ENCODE measurements around the gene MT1H.

Gene MT1H

DNA sequence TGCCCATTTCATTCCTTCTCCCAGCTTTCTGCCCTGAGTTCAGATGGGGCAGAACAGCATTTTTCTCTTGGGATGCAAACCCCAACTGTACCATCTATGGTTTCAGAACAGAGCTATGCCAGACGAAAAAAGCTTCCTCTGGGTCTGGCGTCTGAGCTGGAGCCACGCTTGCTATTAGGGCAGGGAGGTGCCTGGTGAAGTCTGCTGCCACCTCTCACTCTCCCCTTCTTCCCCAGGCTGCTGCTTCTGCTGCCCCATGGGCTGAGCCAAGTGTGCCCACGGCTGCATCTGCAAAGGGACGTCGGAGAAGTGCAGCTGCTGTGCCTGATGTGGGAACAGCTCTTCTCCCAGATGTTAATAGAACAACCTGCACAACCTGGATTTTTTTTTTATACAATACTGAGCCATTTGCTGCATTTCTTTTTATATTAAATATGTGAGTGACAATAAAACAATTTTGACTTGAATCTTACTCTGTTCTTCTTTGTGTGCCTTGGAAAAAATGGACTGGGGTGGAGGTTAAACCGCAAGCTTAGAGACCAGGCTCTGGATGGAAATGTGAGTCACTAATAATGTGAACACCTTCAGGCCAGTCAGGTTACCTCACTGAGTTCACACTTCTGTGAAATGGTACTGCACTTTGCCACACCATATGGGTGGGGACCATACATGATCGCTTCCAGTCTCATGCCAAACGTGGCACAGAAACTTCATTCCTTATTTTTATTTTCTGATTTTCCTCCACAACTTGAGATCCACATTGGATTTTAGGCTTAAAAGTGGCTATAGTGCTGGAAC lies 32.8 kb upstream of the MT1H start:
- DNase-seq = no peak

DNA sequence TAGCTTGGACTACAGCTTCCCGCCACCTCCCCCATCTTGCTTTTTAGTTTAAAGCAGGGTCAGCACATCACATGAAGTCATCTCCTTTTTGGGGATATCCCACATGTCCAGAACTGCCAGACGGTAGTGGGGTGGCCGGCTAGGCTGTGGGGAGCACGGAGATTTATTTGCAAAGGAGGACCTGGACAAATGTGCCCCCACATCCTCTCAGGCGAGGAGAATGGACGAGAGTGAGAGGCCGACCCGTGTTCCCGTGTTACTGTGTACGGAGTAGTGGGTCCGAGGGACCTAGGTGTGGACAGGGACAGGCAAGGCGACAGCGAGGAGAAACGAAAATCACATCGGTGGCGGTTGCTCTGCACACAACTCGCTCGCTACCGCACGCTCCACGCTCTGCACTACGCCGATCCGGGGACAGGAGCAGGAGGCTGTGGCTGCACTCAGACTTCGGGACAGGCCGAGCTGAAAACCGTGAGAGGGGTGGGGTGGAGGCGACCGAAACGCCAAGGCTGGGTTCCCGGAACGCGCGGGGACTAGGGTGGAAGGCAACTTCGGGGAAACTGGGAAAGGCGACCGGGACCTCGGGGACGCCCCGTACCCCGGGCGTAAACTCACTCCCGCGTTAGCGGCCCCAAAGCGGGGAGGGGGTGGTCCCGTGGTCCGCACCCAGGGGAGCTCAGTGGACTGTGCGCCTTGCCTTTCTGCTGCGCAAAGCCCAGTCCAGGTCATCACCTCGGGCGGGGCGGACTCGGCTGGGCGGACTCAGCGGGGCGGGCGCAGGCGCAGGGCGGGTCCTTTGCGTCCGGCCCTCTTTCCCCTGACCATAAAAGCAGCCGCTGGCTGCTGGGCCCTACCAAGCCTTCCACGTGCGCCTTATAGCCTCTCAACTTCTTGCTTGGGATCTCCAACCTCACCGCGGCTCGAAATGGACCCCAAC lies 31.5 kb upstream of the MT1H start, which contains the start of gene MT1A:
Gene MT1A, plus strand, starts transcription at position 853 of the 937 bp plus-strand sequence. Its CDS starts 73 bp downstream, at position 926.
- peak; percentile 61 for DNase-seq

GRCh38 chr16:56639045-56639444 lies 30.6 kb upstream of the MT1H start:
- no peak for DNase-seq

- DNase-seq = no peak
These were observed 29.5 kb upstream of the MT1H start for GRCh38 chr16:56640076-56640475.

GRCh38 chr16:56641166-56641565 lies 28.4 kb upstream of the MT1H start:
- DNase-seq = no peak

DNA sequence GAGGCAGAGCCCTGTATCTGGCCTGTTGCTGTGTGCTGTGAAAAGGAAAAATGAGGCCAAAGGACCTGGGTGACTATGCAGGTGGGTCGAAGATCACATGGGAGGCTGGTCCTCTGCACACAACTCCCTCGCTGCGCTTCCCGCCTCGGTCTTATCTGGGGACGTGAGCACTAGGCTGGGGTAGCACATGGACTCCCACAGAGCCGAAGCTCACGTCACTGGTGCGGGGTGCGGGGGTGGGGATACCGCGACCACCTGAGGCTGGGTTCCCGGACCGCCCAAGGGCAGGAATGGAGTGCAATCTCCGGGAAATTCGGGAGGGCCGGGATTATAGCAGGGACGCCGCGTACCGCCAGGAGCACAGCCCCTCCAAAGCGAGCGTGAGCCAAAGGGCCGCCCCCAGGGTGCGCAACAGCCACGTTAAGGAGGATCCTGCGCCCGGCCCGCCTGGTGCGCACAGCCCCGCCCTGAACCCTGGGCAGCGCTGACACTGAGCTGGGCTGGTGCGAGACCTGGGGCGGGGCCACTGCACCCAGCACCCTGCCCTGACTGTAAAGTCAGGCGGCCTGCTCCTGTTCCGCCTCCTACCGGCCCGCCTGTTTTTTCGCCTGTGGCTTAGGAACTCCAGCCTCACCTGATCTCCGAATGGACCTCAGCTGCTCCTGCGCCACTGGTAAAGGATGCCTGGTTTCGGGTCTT lies 26.4 kb upstream of the MT1H start:
- no peak for DNase-seq

DNA sequence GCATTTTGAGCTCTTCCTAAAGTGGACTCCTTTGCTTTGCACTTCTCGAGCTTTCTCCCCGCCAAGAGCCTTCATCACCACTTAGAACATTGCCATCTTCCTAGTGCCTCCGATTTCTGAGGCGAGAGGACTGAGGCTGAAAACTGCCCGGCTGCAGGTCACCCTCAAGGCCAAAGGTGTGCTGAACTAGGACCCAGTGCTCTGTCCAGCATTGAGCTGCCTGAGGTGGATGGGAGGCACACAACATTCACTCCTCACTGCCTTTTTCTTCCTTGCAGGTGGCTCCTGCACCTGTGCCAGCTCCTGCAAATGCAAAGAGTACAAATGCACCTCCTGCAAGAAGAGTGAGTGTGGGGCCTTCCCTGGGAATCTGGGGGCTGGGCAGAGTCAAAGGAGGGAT lies 25.8 kb upstream of the MT1H start:
- no peak for DNase-seq

GRCh38 chr16:56645311-56645710 lies 24.3 kb upstream of the MT1H start:
- DNase-seq = no peak

DNA sequence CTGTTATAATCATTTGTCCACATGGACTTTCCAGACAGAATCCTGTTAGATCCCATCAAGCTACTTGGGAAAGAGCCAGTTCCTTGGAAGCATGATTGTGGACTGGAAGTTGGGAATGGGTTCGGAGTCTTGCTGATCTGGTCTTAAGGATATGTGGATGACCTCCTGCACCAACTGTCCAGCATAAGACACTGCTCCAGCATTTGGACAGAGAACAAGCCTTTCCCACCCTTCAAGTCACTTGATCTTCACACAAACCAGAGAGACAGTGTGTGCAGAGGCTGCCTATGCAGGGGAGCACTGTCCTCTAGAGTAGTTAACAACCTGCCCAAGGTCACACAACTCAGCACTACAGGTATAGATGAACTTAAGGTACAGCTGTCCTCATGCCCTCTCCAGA lies 23.8 kb upstream of the MT1H start:
- DNase-seq = no peak

DNA sequence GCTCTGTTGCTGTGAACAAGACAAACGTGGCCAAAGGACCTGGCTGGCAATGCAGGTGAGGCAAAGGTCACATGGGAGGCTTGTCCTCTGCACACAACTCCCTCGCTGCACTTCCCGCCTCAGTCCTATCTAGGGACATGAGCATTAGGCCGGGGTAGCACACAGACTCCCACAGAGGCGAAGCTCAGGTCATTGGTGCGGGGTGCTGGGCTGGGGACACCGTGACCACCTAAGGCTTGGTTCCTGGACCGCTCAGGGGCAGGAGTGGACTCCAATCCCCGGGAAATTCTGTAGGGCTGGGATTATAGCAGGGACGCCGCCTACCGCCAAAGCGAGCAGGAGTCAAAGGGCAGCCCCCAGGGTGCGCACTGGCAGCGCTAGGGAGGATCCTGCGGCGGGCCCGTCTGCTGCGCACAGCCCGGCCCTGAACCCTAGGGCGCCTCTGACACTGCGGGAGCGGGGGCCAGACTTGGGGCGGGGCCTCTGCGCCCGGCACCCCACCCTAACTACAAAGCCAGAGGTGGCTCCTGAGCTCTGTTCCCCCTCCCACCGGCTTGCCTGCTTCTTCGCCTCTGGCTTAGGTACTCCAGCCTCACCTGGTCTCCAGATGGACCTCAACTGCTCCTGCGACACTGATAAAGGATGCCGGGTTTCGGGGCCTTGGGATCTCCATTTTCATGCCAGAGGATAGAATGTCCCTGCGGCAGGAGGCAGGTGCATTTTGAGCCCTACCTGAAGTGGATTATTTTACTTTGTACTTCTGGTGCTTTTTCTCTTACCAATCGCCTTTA lies 21.8 kb upstream of the MT1H start:
- DNase-seq = no peak

DNA sequence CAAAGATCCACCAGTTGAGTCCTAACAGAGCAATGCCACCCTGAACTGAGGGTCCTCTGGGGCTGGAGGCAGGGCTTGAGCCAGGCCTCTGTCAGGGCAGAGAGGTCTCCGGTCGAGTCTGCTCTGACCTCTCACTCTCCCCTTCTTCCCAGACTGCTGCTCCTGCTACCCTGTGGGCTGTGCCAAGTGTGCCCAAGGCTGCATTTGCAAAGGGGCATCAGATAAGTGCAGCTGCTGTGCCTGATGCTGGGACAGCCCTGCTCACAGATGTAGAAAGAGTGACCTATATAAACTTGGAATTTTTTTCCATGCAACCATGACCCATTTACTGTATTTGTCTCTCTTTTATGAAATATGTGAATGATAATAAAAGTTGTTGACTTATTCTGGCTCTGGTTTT lies 20.3 kb upstream of the MT1H start:
- no peak for DNase-seq

DNA sequence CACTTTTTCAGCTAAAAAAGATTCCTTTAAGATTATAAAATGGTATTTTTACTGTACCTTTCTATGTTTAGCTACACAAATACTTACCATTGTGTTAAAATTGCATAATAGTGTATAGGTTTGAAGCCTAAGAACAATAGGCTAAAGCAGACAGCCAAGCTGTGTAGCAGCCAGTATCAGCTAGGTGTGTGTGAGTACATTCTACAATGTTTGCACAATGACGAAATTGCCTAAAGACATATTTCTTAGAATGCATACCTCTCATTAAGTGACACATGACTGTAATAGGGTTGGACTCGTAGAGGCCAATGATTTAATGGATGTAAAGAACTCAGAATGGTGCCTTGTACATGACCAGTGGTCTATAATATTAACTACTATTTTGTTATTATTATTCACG lies 19.8 kb upstream of the MT1H start:
- no peak for DNase-seq

DNA sequence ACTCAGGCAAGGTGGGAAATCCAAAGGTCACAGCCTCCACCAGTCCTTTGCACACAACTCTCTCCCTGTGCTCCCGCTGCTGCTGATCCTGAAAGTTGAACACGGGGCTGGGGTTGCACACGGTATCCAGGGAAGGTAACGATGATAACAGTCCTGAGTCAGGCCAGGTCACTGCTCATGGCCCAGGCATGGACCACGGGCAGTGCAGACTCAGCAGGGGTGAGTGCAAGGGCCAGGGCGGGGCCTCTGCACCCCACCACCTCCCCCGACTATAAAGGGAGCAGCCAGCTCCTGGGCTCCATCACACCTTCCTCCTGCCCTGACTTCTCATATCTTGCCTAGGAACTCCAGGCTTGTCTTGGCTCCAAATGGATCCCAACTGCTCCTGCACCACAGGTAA lies 18.0 kb upstream of the MT1H start, which contains the start of gene MT1B:
Gene MT1B, plus strand, starts transcription at position 301 of the 400 bp plus-strand sequence. Its CDS starts 68 bp downstream, at position 369.
- no peak for DNase-seq

- DNase-seq = no peak
These were observed 17.0 kb upstream of the MT1H start for GRCh38 chr16:56652600-56652999.

- no peak for DNase-seq
These were observed 16.4 kb upstream of the MT1H start for GRCh38 chr16:56653218-56653617.

DNA sequence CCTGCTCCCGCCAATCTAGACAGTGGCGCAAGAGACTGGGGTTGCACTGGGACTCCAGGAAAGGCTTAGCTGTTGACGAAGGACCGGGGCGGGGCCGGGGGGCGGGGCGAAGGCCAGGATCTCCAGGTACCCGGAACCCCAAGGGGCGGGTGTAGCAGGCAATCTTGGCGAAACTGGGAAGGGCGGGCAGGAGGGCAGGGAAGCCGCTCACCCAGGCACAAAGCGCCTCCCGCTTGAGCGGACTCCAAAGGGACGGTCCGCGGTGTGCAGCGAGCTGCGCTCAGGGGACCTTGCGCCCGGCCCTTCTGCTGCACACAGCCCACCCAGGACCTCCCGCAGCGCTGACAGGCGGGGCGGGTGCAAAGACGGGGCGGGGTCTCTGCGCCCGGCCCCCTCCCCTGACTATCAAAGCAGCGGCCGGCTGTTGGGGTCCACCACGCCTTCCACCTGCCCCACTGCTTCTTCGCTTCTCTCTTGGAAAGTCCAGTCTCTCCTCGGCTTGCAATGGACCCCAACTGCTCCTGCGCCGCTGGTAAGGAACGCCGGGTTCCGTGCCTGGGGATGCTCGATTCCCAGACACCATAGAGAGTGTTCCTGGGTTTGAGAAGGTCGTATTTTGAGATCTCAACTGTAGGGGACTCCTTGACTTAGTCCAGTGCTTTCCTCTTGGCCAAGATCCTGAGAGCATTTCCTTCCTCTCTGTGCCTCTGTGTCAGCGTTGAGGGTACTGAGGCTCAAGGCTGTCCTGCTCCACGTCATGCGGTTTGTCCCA lies 11.9 kb upstream of the MT1H start, which contains the start of gene MT1F:
Gene MT1F, plus strand, starts transcription at position 405 of the 772 bp plus-strand sequence. Its CDS starts 100 bp downstream, at position 505.
- DNase-seq = peak; percentile 74

GRCh38 chr16:56658327-56658875 lies 11.2 kb upstream of the MT1H start:
- no peak for DNase-seq

DNA sequence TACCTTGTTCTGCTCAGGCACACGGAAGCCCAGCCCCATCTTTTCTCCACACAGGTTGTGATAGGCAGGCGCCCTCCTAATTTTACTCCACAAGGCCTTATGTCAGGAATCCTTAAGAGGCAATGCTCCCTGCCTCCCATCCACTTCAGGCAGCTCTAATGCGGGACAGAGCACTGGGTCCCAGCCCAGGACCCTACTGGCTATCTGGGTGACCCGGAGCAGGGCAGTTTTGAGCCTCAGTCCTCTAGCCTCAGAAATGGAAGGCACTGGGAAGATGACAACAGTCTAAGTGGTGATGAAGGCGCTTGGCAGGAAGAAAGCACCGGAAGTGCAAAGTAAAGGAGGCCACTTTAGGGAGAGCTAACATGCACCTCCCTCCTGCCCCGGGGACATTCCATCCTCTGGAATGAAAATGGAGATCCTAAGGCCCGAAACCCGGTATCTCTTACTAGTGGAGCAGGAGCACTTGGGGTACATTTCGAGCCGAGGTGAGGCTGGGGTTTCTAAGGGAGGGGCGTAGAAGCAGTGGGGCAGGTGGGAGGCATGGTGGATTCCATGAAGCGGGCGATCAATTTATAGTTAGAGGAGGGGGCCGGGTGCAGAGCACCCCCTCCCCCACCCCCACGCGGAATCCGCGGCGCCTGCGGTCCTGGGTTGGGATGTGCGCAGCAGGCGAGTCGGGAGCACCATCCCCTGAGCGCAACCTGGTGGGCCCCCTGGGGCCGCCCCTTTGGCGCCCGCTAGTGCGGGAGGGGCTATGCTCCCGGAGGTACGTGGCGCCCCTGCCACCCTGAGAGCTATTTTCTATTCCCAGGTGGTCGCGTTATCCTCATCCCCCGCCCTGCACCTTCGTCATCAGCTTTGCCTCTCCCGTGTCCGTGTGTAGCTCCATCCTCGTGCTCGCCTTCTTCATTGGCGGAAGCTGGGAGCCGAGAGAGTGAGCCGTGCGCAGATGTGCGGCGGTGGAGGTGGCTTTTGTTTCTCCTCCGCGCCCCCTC lies 7.0 kb upstream of the MT1H start:
- no peak for DNase-seq

GRCh38 chr16:56664506-56664905 lies 5.1 kb upstream of the MT1H start:
- no peak for DNase-seq
